Measurements from ENCODE around the gene UBE2G2. TPM values are rescaled to one million over a fixed set of nuclear protein-coding genes. Genes with fewer than 3 reads are reported as not detected.

The UBE2G2 gene
- total RNA-seq, 1 experiment from 2014 or later: 121 TPM

DNA sequence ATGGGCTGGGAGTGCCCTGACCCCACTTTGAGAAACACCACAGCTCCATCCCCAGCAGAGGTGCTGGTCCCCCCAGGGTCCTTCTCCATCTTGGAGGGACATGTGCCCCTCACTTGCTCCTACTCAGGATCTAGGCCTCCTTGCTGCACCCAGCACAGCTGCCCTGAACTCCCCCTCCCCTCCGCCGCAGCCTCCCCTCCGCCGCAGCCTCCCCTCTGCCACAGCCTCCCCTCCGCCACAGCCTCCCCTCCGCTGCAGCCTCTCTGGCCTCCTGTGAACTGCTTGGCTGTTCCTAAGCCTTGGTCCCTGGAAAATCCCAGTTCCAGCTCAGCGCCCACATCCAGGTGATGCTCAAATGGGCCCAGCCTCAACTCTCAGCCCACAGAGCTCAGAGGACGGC, 74.3 kb downstream of the UBE2G2 start:
- no peak overlapping the region for H3K27ac Mint-ChIP-seq

More for the DNA sequence above, 74.3 kb downstream of the UBE2G2 start:
- no peak overlapping the region for H3K4me2 ChIP-seq (ENCODE audit: insufficient read depth, insufficient read length, low read length)
- H3K27me3 ChIP-seq (ENCODE audit: insufficient read depth, low read length): no peaks in the 10 kb centered on the region; the same call in 1 of the 2 replicates
- no peak overlapping the region for H3T11ph ChIP-seq (ENCODE audit: low read length)
- H2BK5ac ChIP-seq (ENCODE audit: insufficient read length, low read length): no peak overlapping the region
- no peak overlapping the region for H3K27ac ChIP-seq (ENCODE audit: insufficient read length, low read depth, low read length)
- no peak overlapping the region for H3K4me3 Mint-ChIP-seq
- H4K8ac ChIP-seq (replicated peaks; ENCODE audit: insufficient read length, low read depth, low read length): no peak overlapping the region
- H2BK12ac ChIP-seq (ENCODE audit: insufficient read length, low read depth, low read length): no peak overlapping the region
- H3K4ac ChIP-seq (ENCODE audit: low read depth, low read length): no peak overlapping the region
- peaks cover 27% of the 10 kb centered on the region for H3K27me3 Mint-ChIP-seq (ENCODE audit: low read depth)
- H3K56ac ChIP-seq (ENCODE audit: insufficient read length, low read depth, low read length): no peak overlapping the region
- no peak overlapping the region for H3K23ac ChIP-seq (ENCODE audit: insufficient read length, low read depth, low read length)
- no peak for DNase-seq
- WGBS (ENCODE audit: extremely low coverage, insufficient read length, low lambda C conversion rate): no CpG with 5 or more reads among the region's 8 CpGs
- peaks cover 3% of the 10 kb centered on the region for H3K23me2 ChIP-seq (ENCODE audit: insufficient read length, low read depth, low read length, poor library complexity, severe bottlenecking)
- no peaks in the 10 kb centered on the region for H3K79me1 ChIP-seq (ENCODE audit: insufficient read depth, low read depth, low read length, poor library complexity, severe bottlenecking)
- no peak overlapping the region for H3K9ac ChIP-seq (ENCODE audit: extremely low read depth, insufficient read length, low read length)
- no peak overlapping the region for H2AFZ ChIP-seq (ENCODE audit: low read length)
- H3K4me1 ChIP-seq (ENCODE audit: insufficient read depth, low read length): no peaks in the 10 kb centered on the region
- H4K20me1 ChIP-seq (ENCODE audit: control insufficient read depth, insufficient read depth, insufficient read length): no peaks in the 10 kb centered on the region
- no peaks in the 10 kb centered on the region for H3K79me2 ChIP-seq (ENCODE audit: insufficient read depth, low read length)
- H3K9me3 ChIP-seq (ENCODE audit: control insufficient read depth, low read depth, low read length): no peaks in the 10 kb centered on the region
- H2BK15ac ChIP-seq (ENCODE audit: low read depth, low read length): no peak overlapping the region
- no peak overlapping the region for H3K18ac ChIP-seq (ENCODE audit: insufficient read length, low read depth, low read length)
- no peak overlapping the region for H2AK5ac ChIP-seq (ENCODE audit: insufficient read length, low read length)
- TF ChIP-seq, protein P1, sequence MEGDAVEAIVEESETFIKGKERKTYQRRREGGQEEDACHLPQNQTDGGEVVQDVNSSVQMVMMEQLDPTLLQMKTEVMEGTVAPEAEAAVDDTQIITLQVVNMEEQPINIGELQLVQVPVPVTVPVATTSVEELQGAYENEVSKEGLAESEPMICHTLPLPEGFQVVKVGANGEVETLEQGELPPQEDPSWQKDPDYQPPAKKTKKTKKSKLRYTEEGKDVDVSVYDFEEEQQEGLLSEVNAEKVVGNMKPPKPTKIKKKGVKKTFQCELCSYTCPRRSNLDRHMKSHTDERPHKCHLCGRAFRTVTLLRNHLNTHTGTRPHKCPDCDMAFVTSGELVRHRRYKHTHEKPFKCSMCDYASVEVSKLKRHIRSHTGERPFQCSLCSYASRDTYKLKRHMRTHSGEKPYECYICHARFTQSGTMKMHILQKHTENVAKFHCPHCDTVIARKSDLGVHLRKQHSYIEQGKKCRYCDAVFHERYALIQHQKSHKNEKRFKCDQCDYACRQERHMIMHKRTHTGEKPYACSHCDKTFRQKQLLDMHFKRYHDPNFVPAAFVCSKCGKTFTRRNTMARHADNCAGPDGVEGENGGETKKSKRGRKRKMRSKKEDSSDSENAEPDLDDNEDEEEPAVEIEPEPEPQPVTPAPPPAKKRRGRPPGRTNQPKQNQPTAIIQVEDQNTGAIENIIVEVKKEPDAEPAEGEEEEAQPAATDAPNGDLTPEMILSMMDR (conservative IDR thresholded peaks at IDR 0.05): no peak
- H4K5ac ChIP-seq (ENCODE audit: insufficient read length, low read depth, low read length): no peak overlapping the region
- H2BK120ac ChIP-seq (ENCODE audit: low read depth, low read length, poor library complexity, severe bottlenecking): no peak overlapping the region
- H3K9me3 Mint-ChIP-seq: no peaks in the 10 kb centered on the region; a peak in 1 of 5 replicates
- H4K91ac ChIP-seq (ENCODE audit: insufficient read length, low read depth, low read length): no peak overlapping the region
- peaks cover 25 to 31% of the 10 kb centered on the region in 2 experiments for H3K4me1 Mint-ChIP-seq
- H2BK20ac ChIP-seq (ENCODE audit: low read depth, low read length, poor library complexity, severe bottlenecking): no peak overlapping the region
- H3K14ac ChIP-seq (ENCODE audit: insufficient read depth, low read length): no peak overlapping the region
- H3K36me3 Mint-ChIP-seq (ENCODE audit: insufficient read depth in 1 of 3, low read depth in 3 of 3): peaks cover 0 to 10% (median 0%) of the 10 kb centered on the region in 3 experiments; a peak in 1 of 7 replicates

All from H9 (cell line).